Stimulated activated CD4-positive, alpha-beta T cell treated with anti-CD3 and anti-CD28 coated beads, Interleukin-4, amount 100 ng/mL, for 48 hours (primary cell): ENCODE results near the gene INPP4B.

ENCODE experiments used
- DNase-seq, 2 donors: peaks; one replicate each; pipeline ENCODE4 v3.0.0-alpha.2; 2020; ENCODE audit warnings: low read depth in 2 of 2

Gene INPP4B

DNA sequence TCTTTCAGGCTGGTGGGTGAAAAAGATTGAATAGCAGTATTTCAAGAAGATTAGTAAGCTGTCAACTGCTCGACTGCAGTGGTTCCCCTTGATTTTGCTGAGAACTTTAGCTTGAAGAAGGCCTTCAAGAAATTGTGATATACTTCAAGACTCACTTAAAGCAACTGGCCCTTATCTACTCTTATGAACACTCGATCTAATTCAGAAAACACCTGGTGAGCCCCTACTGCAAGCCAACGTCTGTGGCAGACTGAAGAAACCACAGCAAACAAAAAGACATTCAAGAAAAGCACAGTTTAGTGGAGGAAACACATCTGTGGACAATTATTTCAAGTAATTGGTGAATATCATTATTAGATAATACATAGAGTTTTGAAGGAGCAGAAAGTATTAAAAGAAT lies 119.0 kb downstream of the INPP4B start:
- no peak for DNase-seq

DNA sequence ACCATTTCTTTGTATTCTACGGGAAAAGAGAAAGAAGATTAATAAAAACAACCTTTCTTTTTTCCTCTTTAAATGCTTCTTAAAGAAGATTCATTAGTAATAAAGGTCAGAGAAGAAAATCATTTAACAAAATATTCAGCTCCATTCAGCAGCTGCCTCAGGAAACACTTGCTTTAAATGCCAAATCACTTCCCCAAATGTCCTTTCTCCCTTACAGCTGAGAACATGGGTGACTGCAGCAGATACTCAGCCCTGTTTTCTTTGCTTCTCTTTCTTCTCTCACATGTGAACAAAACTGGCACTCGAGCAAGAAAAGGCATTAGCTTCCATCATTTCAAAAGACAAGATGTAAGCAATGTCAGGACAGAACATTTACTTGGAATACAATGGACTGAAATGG lies 120.2 kb downstream of the INPP4B start:
- no peak for DNase-seq

DNA sequence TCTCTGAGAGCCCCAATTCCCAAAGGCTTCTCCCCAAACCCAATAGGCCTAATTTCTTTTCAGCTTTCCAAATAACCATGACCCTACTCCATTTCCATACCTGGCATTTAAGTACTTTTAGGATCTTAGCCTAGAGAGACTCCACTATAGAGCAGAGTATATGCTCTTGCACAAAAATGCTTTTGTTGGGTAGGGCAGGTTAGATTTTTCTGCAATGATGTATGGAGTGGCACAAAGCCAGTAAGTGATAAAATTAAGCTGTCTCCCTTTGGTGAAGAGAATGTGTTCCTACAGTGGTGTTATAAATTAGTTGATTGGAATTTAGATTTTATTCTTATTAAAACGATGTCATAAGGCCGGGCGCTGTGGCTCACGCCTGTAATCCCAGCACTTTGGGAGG lies 124.9 kb downstream of the INPP4B start:
- DNase-seq = no peak

DNA sequence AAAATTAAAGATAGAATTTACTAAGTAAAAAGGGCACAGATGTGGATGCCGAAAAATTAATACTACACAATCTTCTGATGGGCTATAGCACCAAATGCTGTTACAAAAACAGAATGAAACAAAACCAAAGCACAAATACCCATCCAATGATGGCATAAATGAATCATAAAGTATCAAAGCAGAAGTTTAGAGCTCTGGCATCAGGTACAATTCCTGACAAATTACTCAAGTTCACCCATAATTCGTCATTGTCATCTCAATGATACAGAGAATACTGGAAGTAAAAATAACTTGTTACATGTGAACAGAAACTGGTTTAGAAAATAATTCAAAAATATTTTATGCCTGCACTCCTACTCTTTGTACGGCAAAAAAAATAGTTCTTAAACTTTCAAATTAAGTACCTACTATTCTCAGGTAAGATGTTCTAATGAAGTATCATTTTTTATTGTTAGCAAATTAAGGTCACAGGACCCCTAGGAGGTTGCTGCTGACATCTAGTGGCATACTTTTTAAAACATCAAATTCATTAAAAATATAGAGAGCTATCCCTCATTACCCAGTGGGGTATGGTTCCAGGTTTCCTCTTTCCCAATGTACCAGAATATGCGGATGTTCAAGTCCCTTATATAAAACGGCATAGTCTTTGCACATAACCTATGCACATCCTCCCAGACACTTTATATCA lies 126.1 kb downstream of the INPP4B start:
- DNase-seq = no peak

DNA sequence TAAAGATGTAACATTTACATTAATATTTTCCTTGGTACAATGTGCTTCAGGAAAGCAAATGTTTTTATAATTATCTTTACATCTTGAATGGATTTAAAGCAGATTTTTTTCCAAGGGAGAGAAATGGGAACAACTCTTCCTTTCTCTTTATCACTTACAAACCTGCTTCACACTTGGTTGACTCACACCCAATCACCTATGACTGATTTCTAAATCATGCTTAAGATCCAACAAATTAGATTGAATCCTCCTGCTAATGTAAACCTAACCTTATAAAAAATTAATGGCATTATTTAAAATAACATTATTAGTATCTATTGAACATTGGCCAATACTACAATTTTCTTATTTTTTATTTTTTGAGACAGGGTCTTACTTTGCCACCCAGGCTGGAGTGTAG lies 127.1 kb downstream of the INPP4B start:
- DNase-seq = no peak

DNA sequence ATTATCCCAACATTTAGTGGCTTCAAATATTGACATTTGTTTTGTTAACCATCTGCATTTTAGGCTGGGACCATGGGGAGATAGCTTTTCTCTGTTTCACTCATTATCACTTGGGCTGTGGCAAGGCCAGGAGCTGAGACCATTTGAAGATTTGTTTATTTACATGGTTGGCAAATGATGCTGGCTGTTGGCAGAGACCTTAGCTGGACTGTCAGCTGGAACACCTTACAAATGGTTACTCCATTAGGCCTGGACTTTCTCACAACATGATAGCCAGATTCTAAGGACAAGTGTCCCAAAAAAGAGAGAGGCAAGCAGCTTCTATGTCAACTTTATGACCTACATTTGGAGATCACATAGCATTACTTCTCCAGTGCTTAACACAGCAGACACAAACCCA lies 130.4 kb downstream of the INPP4B start:
- no peak for DNase-seq

DNA sequence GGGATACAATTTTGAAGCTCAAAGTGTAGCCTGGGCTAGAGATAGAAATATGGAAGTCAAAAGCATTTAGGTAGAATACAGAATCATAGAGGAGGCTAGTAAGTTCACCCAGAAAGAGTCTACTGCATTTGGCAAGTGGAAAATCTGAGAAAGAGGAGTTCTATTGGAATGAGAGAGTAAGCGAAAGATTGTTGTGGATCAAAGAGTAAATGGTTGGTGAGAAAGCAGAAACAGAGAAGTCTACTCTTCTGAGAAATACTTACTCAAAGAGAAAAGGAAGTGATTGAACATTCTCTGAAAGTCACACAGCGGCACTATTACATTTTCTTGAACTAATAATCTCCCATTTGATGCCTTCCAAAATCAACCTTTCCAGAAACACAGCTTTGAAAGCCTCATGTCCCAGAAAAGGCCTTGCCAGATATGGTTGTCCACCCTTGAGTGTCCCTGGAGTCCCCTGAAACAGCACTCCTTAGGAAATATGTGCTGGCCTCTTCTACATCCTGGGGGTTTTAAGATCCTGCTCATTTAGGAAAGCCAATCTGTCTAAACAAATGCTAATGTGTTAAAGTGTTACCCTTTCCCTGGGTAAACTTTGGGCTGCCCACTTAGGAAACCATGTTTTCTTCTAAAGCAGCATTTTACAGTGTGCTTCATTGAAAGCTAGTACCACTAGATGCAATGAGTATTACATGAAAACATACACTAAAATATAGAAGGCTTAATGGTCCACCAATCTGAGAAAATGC lies 132.6 kb downstream of the INPP4B start:
- DNase-seq = no peak

DNA sequence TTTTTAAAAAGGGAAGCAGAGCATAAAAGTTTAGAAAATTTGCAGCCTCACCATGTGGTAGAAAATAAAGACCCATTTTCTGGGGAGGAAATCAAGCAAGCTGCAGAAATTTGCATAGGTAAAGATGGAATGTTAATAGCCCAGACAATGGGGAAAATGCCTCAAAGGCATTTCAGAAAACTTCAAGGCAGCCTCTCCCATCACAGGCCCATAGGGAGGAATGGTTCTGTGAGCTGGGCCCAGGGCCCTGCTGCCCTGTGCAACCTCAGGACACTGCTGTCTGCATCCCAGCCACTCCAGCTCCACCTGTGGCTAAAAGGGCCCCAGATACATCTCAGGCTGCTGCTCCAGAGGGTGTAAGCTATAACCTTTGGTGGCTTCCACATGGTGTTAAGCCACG lies 137.9 kb downstream of the INPP4B start:
- DNase-seq = no peak

DNA sequence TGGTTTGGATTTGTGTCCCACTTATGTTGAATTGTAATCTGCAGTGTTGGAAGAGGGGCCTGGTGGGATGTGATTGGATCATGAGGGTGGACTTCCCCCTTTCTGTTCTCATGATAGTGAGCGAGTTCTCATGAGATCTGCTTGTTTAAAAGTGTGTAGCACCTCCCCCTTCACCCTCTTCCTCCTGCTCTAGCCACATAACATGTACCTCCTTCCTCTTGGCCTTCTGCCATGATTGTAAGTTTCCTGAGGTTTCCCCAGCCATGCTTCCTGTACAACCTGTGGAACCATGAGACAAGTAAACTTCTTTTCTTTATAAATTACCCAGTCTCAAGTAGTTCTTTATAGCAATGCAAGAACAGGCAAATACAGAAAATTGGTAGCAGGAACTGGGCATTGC lies 138.7 kb downstream of the INPP4B start:
- no peak for DNase-seq

DNA sequence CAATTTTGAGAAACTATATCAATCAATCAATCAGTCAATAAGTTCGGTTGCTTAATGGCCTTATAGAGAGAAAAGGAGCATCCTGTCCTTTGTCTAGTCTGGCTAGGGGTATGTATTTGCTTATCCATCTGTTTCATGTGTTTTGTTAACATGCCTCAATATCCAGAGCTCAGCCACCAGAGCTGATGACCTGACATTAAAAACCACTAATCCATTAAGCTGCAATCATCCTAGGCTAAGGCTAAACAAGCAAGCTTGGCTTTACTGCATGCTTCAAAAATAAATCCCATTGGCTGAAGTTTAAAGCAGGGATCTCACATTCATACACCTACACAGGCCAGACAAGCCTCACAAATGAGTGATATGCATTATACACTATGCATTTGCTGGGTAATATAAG lies 139.7 kb downstream of the INPP4B start:
- DNase-seq = no peak

DNA sequence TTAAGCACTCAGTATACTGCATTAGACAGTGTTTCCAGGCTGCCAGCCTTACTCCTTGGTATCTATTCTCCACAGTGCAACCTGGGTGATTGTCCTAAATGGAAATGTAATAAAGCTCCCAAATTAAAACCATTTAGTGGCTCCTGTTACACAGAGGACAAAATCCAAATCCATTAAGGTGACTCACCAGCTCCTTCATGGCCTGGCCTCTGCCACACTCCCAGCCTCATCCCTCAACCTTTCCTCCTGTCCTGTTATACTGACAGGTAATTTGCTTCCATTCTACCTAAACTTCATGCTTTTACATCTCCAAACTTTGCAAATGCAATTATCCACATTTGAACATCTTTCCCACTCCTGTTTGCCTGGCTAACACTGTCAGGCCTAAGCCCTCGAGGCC lies 140.3 kb downstream of the INPP4B start:
- no peak for DNase-seq

DNA sequence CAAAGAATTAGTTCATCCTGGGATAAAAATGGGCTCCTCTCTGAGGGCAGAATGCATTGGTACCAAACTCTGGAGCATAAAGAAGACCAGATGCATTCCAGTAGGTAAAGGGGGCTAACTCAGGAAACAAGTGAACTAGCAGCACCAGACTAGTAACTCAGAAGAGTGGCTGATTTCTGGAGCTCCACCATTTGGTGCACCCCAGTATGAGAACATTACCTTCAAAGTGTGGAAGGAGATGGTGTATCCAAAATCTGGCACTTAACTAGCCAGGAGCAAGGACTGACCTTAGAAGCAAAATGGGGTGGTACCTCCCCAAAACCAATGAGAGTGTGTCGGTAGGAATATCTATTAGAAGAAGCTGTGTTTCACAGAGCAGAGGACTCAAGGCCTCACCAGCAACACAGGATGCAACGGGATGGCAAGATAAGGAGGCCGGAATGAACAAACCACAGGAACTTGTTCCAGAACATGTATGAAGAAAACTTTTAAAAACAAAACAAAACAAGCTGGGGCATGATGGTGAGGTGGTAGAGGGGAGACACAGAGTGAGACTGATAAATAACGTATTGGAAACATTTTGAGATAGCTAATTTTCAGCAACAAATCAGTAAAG lies 142.3 kb downstream of the INPP4B start:
- no peak for DNase-seq

DNA sequence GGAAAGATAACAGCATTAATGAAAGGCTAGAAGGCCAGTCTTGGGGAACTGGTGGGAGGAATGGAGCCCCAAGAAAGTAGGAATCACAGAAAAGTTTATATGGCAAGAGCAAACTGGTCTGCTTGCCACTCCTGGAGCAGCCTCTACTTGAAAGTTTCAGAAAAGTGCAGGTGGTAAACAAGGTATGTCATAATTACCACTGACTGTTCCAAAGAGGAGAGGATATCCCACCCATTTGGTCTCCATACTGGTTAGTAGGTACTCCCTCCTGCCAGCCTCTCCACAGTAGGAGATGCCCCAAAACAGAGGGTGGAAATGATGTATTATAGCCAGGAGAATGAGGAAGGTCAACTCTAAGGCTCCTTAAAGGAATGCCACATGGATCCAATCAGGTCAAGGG lies 145.1 kb downstream of the INPP4B start:
- no peak for DNase-seq

DNA sequence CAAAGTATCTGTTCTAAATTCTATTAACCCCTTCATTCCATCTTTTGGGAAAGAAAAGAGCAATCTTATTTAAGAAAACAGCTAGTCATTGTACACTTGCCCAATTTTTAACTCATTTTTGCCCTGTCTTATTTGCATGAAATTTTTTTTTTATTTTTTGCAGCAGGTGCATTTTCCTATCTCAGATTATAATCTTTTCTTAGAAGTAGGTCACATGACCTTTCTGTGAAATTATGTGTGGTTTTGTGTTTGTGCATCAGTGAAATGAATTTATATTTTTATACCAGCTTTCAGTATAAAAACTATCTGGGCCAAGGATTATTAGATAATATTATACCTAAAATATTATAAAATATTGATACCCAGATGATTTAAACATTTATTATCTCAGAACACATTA lies 145.6 kb downstream of the INPP4B start:
- no peak for DNase-seq

DNA sequence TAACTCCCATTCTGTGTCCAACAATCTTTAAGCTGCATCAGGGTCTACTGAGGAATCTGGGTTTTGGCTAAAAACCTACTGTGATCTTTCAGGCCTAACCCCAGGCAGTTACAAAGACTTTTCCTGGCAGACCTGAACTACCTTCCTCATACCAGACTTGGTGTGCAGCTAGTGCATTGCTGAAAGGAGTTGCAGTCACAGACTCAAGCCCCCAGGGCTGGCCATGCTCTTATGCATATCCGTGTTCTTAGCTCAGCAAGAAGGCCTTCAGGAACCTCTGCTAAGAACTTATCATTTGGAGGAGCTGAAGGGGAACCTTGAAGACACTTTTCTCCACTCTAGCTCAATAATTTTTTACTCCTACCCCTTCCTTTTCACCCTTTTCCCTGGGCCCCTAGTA lies 147.5 kb downstream of the INPP4B start:
- DNase-seq = no peak

DNA sequence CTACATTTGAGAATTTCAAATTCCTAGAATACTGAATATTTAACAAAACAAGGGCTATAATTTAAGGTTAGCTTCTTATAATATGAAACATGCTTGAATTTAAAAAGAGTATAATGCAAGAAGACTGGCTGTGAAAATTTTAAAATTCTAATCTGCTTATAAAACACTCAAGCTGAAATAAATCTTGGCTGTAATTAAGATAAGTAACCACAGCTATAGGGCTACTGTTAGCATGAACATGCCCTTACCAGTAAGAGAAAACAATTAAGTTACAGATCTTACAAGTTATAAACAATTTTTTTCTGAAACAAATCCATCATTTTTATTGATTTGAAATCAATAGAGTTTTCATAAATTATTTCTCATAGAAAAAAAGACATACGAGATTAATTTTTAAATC lies 148.2 kb downstream of the INPP4B start:
- DNase-seq = no peak

DNA sequence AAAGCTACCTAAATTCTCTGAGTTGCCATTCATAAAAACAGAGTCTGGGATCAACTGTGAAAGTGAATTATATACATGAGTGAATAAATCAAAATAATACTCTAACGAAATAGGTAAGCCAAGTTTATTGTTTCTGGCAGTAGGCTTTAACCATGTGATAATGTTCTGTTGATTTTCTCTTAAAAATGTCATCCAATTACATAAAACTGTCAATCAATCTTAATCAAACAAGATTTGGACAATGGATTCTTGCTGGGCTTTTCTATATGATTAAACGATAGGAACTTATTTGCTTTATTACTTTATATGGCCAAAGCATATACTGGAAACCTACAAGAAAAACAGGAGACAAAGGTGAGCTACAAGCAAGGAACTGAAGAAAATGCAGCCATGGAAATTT lies 148.8 kb downstream of the INPP4B start:
- DNase-seq = no peak

DNA sequence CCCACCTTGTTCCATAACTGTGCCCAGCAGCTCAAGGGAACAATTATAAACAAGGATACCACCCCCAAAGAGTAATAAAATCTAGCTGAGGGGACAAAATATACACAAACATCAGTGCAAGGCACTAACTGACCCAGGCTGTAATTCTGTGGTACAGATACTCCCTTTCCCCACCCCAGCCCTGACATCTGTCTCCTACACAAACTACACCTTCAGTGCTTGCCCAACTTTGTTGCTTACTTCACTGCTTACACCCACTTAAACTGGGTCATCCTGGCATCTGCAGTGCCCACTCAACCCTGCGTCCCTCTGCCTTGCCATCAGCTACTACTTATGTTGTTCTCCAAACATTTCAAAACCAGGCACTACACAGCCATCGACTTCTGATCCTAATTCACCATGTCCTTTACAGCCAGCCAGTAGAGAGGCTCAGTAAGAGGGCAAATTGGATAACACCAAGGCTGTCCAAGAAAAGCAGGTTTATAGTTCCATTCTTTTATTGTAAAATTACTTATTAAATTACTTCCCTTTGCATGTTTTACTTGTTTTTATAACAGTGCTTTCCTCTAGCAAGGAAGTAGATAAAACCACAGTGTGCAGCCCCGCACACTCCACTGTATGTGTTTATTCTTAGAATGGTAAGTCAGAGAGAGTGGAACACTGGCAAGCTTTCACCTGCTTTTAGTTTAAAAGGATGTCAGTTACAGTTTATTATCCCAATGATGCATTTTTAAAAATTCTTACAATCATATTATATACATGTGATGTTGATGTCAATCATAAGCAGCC lies 149.6 kb downstream of the INPP4B start:
- DNase-seq = no peak

DNA sequence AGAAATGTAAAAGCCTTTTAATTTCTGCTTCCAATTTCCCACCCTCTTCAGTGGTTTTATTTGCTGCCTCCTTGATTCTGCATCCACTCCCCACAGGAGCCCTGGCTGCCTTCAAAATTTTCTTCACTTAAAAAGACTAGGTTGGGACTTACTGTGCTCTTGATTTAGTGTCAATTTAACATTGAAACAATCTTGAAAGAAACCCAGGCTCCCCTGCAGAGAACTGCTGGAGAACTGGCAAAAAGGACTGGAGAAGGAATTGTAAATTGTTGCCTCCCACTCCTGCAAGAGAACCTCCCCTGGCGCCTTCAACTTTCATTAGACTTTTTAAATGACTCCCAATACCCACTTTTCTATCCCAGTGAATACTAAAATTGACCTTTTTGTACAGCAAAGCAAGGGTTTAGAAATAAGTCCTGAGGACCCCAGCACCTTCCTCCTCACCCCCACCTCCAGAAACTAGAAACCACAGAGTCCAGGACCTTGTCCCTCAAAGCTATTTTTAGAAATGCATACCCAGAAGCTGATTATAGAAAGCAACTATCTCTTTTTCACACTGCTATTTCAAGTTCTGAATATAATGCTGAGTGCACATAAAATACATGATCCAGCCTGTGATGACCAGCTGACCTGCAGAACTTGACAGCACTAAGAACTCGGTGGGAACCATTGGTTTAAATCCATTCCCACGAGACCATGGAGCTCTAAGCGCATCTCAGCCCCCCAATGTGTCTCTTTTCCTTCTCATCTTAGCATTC lies 155.5 kb downstream of the INPP4B start:
- DNase-seq = no peak

DNA sequence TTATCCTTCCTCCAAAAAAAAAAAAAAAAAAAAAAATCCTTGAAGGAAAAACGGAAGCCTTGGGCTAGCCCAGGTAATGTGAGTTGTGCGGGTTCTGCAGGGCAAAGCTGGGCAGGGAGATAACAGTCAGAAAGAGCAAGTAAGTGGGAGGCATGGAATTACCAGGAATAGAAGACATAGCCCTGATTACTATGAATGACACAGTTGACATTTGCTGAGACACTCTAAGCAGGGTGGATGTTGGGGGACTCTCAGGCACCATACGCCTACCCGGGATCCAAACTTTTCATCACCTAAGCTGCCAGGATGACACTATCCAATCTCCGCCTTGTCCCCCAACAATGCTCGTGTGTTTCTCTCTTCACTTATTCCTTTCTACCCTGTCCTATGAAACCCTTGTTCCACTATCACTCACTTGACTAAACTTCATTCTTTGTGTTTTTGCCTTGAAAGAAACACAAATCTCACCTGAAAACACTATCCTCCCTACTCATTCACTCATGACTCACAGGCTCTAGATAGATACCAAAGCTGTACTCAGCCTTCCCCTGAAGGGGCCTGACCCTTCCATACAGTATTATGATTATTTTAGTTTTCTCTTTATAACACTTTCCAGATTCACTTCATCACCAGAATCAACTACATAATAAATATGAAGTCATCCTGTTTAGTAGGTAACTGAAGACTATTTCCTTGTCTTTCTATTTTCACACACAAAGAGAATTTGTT lies 158.4 kb downstream of the INPP4B start:
- no peak for DNase-seq

DNA sequence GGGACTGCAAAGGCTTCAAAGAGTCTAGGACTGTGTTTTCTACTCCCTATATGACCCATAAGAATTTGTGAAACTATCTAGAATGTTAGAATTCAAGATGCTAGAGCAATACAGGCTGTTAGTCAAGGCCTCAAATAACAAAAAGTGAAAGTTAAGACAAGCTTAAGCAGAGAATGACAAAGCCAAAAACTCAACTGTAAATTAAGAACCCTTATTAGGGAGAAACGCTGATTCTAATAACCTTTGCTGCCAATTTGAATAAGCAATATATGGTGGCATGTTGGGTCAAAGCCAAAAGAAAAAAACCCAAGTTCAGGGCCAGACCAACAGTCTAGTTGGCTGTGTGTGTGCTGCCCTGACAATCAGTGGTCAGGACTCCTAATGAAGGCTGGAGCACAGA lies 160.0 kb downstream of the INPP4B start:
- no peak for DNase-seq
